Glutamatergic neuron (in vitro differentiated cells): ENCODE results near the gene PI4K2A. TPM values are rescaled to one million over a fixed set of nuclear protein-coding genes. Genes with fewer than 3 reads are reported as not detected.

ENCODE experiments used
- DNase-seq: peaks from one replicate; pipeline ENCODE4 v3.0.0; 2022
- H3K27ac Mint-ChIP-seq: one replicate; pipeline ENCODE4 v1.8.0; 2020; ENCODE audit warnings: mild to moderate bottlenecking, mixed read lengths, inconsistent platforms; ENCODE audit not compliant: unreplicated experiment
- H3K27me3 Mint-ChIP-seq: one replicate; pipeline ENCODE4 v1.8.0; 2020; ENCODE audit warnings: mild to moderate bottlenecking, moderate library complexity, mixed read lengths, inconsistent platforms; ENCODE audit not compliant: unreplicated experiment
- H3K36me3 Mint-ChIP-seq: one replicate; pipeline ENCODE4 v1.8.0; 2020; ENCODE audit warnings: mild to moderate bottlenecking, mixed read lengths, inconsistent platforms; ENCODE audit not compliant: unreplicated experiment
- H3K4me1 Mint-ChIP-seq: one replicate; pipeline ENCODE4 v1.8.0; 2020; ENCODE audit warnings: mild to moderate bottlenecking, low read depth, mixed read lengths, inconsistent platforms; ENCODE audit not compliant: unreplicated experiment
- H3K4me3 Mint-ChIP-seq: one replicate; pipeline ENCODE4 v1.8.0; 2020; ENCODE audit warnings: mild to moderate bottlenecking, mixed read lengths, inconsistent platforms; ENCODE audit not compliant: unreplicated experiment
- H3K9me3 Mint-ChIP-seq: one replicate; pipeline ENCODE4 v1.8.0; 2020; ENCODE audit warnings: mild to moderate bottlenecking, moderate library complexity, mixed read lengths, inconsistent platforms; ENCODE audit not compliant: unreplicated experiment
- CTCF ChIP-seq: fragments of 200-600 bp; sonication (generic); IDR thresholded peaks from one replicate; pipeline ENCODE4 v1.5.0; 2021; ENCODE audit not compliant: partially characterized antibody, unreplicated experiment
- total RNA-seq: library from RNA; stranded (reverse); fragmentation: NEBNext Ultra II Directional; extraction: Animal tissue kit (Norgen Biotek cat#: 25700); gene quantifications from one replicate; pipeline ENCODE4 v1.2.1, GENCODE V29; 2021; ENCODE audit not compliant: unreplicated experiment

Gene PI4K2A
- total RNA-seq, 1 donor from 2014 or later = 17.9 TPM

- H3K9me3 Mint-ChIP-seq = peaks cover 6% of the 10 kb centered on the region
- no peaks in the 10 kb centered on the region for H3K27me3 Mint-ChIP-seq
- DNase-seq = peak; percentile 41
- no peak overlapping the region for H3K4me3 Mint-ChIP-seq
- no peak overlapping the region for H3K27ac Mint-ChIP-seq
- peak; percentile 64 for TF ChIP-seq CTCF
- H3K36me3 Mint-ChIP-seq = no peaks in the 10 kb centered on the region
- H3K4me1 Mint-ChIP-seq = peaks cover 22% of the 10 kb centered on the region
Observed at GRCh38 chr10:97701438-97702069, 61.1 kb downstream of the PI4K2A start.

- Mint-ChIP-seq H3K27me3 (no peaks in the 10 kb centered on the region), H3K36me3 (no peaks in the 10 kb centered on the region), H3K27ac (no peak overlapping the region), H3K4me1 (peaks cover 15% of the 10 kb centered on the region), H3K4me3 (no peak overlapping the region), H3K9me3 (peaks cover 3% of the 10 kb centered on the region)
- no peak for DNase-seq
- no peak for TF ChIP-seq CTCF
Observed at GRCh38 chr10:97703398-97704067, 63.1 kb downstream of the PI4K2A start.

GRCh38 chr10:97704341-97704740, 63.9 kb downstream of the PI4K2A start:
- DNase-seq = no peak
- H3K9me3 Mint-ChIP-seq = peaks cover 3% of the 10 kb centered on the region
- no peaks in the 10 kb centered on the region for H3K36me3 Mint-ChIP-seq
- no peak for TF ChIP-seq CTCF
- H3K4me1 Mint-ChIP-seq = peaks cover 13% of the 10 kb centered on the region
- H3K27me3 Mint-ChIP-seq = no peaks in the 10 kb centered on the region
- no peak overlapping the region for H3K4me3 Mint-ChIP-seq
- no peak overlapping the region for H3K27ac Mint-ChIP-seq

DNA sequence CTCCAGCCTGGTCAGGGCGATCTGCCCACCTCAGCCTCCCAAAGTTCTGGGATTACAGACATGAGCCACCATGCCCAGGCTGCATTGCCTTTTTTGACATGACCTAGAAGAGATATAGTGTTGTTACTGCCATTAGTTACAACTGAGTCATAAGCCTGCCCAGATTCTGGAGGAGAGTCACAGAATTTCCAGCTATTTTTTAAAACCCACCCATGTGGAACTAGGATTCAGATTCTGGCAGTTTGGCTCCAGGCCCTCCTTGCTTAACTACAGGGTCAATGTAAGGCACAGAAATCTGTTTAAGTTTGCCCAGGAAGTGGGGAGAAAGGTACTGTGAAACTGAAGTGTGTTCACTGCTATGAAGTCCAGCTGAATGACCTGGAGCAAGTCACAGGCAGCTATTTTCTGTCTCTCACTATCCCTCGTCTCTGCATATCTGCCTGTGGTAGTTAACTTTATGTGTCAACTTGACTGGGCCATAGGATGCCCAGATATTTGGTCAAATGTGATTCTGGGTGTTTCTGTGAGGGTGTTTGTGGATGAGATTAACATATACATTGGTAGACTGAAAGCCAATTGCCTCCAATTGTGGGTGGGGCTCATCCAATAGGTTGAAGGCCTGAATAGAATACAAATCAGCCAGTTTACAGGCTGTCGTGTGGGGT, 64.7 kb downstream of the PI4K2A start:
- Mint-ChIP-seq H3K36me3 (no peaks in the 10 kb centered on the region), H3K4me1 (peaks cover 9% of the 10 kb centered on the region), H3K9me3 (peaks cover 3% of the 10 kb centered on the region), H3K27ac (no peak overlapping the region), H3K27me3 (no peaks in the 10 kb centered on the region), H3K4me3 (no peak overlapping the region)
- no peak for TF ChIP-seq CTCF
- no peak for DNase-seq
